Gastrocnemius medialis (tissue), 4 donors: ENCODE data around the gene UAP1L1. TPM values are rescaled to one million over a fixed set of nuclear protein-coding genes. Genes with fewer than 3 reads are reported as not detected.

Source experiments
- total RNA-seq, 4 donors: library from RNA; depleted of rRNA; stranded (reverse); fragments of >200 nt; gene quantifications; one replicate each; pipeline versions ENCODE4 v1.1.0 to v1.2.3, GENCODE V29; 2016

The UAP1L1 gene
- total RNA-seq, 4 donors from 2014 or later: 0.49 to 2.5 (median 1.5) TPM

Other genes starting within 250 kb of the UAP1L1 start
- gene AJM1, start 235.0 kb upstream of the UAP1L1 start, total RNA-seq: 1 to 10 TPM; 1.3 to 2.1 (median 1.6) TPM
- 100 to 1,000 TPM in 3 of 4 donors, 10 to 100 TPM in 1; 98.8 to 204 (median 152) TPM for gene PHPT1, start 228.1 kb upstream of the UAP1L1 start, total RNA-seq
- gene MAMDC4, start 225.2 kb upstream of the UAP1L1 start, total RNA-seq: 1 to 10 TPM in 3 of 4 donors, under 1 TPM in 1; 0.95 to 2.3 (median 1.7) TPM
- 100 to 1,000 TPM; 285 to 440 (median 334) TPM for gene EDF1, start 211.2 kb upstream of the UAP1L1 start, total RNA-seq
- gene TRAF2, start 191.0 kb upstream of the UAP1L1 start, total RNA-seq: 1 to 10 TPM; 3.5 to 6.6 (median 4.8) TPM
- 100 to 1,000 TPM; 329 to 469 (median 435) TPM for gene FBXW5, start 132.8 kb upstream of the UAP1L1 start, total RNA-seq
- gene C8G, start 132.3 kb upstream of the UAP1L1 start, total RNA-seq: 1 to 10 TPM in 2 of 4 donors, not detected in 2; 1.7 to 5.2 TPM
- not detected for gene LCN12, start 125.2 kb upstream of the UAP1L1 start, total RNA-seq
- gene PTGDS, start 100.0 kb upstream of the UAP1L1 start, total RNA-seq: 10 to 100 TPM in 3 of 4 donors, 1 to 10 TPM in 1; 2.3 to 35.2 (median 27.0) TPM
- gene LCNL1, start 94.5 kb upstream of the UAP1L1 start, total RNA-seq: under 1 TPM in 1 of 4 donors, not detected in 3; 0.10 TPM
- gene PAXX, start 85.1 kb upstream of the UAP1L1 start, total RNA-seq: 10 to 100 TPM; 10.8 to 15.6 (median 14.6) TPM
- under 1 TPM in 1 of 4 donors, not detected in 3; 0.36 TPM for gene CLIC3, start 80.9 kb upstream of the UAP1L1 start, total RNA-seq
- gene ABCA2, start 49.3 kb upstream of the UAP1L1 start, total RNA-seq: 10 to 100 TPM; 14.1 to 20.0 (median 16.7) TPM
- not detected for gene FUT7, start 45.4 kb upstream of the UAP1L1 start, total RNA-seq
- 10 to 100 TPM; 11.3 to 22.3 (median 19.0) TPM for gene NPDC1, start 31.3 kb upstream of the UAP1L1 start, total RNA-seq
- under 1 TPM in 2 of 4 donors, not detected in 2; 0.22 to 0.55 TPM for gene ENTPD2, start 23.5 kb upstream of the UAP1L1 start, total RNA-seq
- under 1 TPM in 3 of 4 donors, not detected in 1; 0.16 to 0.24 (median 0.17) TPM for gene SAPCD2, start 7.0 kb upstream of the UAP1L1 start, total RNA-seq
- gene MAN1B1, start 9.5 kb downstream of the UAP1L1 start, total RNA-seq: 10 to 100 TPM; 15.9 to 31.9 (median 21.1) TPM
- gene DPP7, start 37.2 kb downstream of the UAP1L1 start, total RNA-seq: 10 to 100 TPM; 36.9 to 63.1 (median 55.9) TPM
- not detected for gene GRIN1, start 61.6 kb downstream of the UAP1L1 start, total RNA-seq
- not detected for gene LRRC26, start 92.5 kb downstream of the UAP1L1 start, total RNA-seq
- gene TMEM210, start 94.5 kb downstream of the UAP1L1 start, total RNA-seq: not detected
- 10 to 100 TPM; 10.2 to 12.4 (median 10.8) TPM for gene ANAPC2, start 111.0 kb downstream of the UAP1L1 start, total RNA-seq
- gene SSNA1, start 111.2 kb downstream of the UAP1L1 start, total RNA-seq: 100 to 1,000 TPM in 2 of 4 donors, 10 to 100 TPM in 2; 73.3 to 164 (median 94.4) TPM
- gene TPRN, start 123.2 kb downstream of the UAP1L1 start, total RNA-seq: 10 to 100 TPM in 1 of 4 donors, 1 to 10 TPM in 3; 3.4 to 10.2 (median 6.3) TPM
- gene TMEM203, start 128.1 kb downstream of the UAP1L1 start, total RNA-seq: 10 to 100 TPM; 24.7 to 45.9 (median 32.0) TPM
- gene NDOR1, start 128.2 kb downstream of the UAP1L1 start, total RNA-seq: 1 to 10 TPM; 2.4 to 5.0 (median 4.1) TPM
- 1 to 10 TPM; 1.1 to 6.5 (median 1.5) TPM for gene RNF208, start 144.7 kb downstream of the UAP1L1 start, total RNA-seq
- gene CYSRT1, start 147.7 kb downstream of the UAP1L1 start, total RNA-seq: under 1 TPM in 1 of 4 donors, not detected in 3; 0.42 TPM
- not detected for gene RNF224, start 150.0 kb downstream of the UAP1L1 start, total RNA-seq
- not detected for gene SLC34A3, start 153.4 kb downstream of the UAP1L1 start, total RNA-seq
- gene TUBB4B, start 163.8 kb downstream of the UAP1L1 start, total RNA-seq: 100 to 1,000 TPM; 222 to 495 (median 363) TPM
- gene STPG3, start 173.8 kb downstream of the UAP1L1 start, total RNA-seq: not detected
- gene NELFB, start 177.8 kb downstream of the UAP1L1 start, total RNA-seq: 10 to 100 TPM; 21.6 to 61.5 (median 39.4) TPM
- 1 to 10 TPM; 1.2 to 2.8 (median 1.7) TPM for gene TOR4A, start 200.2 kb downstream of the UAP1L1 start, total RNA-seq
- 1 to 10 TPM; 1.9 to 5.4 (median 3.4) TPM for gene NRARP, start 224.8 kb downstream of the UAP1L1 start, total RNA-seq